ENCODE data around the gene SCUBE2.

Gene SCUBE2

GRCh38 chr11:9039198-9039597 lies 52.2 kb downstream of the SCUBE2 start:
- TF ChIP-seq CTCF (IDR thresholded peaks at IDR 0.05; ENCODE audit: extremely low read depth, missing control alignments) = no peak
- DNase-seq (ENCODE audit: low spot score) = no peak

- DNase-seq (ENCODE audit: low spot score) = no peak
- no peak for TF ChIP-seq CTCF (IDR thresholded peaks at IDR 0.05; ENCODE audit: extremely low read depth, missing control alignments)
Observed at GRCh38 chr11:9038541-9038940, 52.9 kb downstream of the SCUBE2 start.

- no peak for TF ChIP-seq CTCF (IDR thresholded peaks at IDR 0.05; ENCODE audit: extremely low read depth, missing control alignments)
- no peak for DNase-seq (ENCODE audit: low spot score)
Observed at GRCh38 chr11:9037963-9038362, 53.4 kb downstream of the SCUBE2 start.

GRCh38 chr11:9037046-9037780 lies 54.2 kb downstream of the SCUBE2 start:
- no peak for DNase-seq (ENCODE audit: low spot score)
- no peak for TF ChIP-seq CTCF (IDR thresholded peaks at IDR 0.05; ENCODE audit: extremely low read depth, missing control alignments)

GRCh38 chr11:9030601-9031000 lies 60.8 kb downstream of the SCUBE2 start:
- no peak for DNase-seq (ENCODE audit: low spot score)
- TF ChIP-seq CTCF (IDR thresholded peaks at IDR 0.05; ENCODE audit: extremely low read depth, missing control alignments) = no peak

- TF ChIP-seq CTCF (IDR thresholded peaks at IDR 0.05; ENCODE audit: extremely low read depth, missing control alignments) = no peak
- no peak for DNase-seq (ENCODE audit: low spot score)
Observed at GRCh38 chr11:9029422-9029821, 62.0 kb downstream of the SCUBE2 start.

GRCh38 chr11:9028581-9028980 lies 62.8 kb downstream of the SCUBE2 start:
- no peak for DNase-seq (ENCODE audit: low spot score)
- no peak for TF ChIP-seq CTCF (IDR thresholded peaks at IDR 0.05; ENCODE audit: extremely low read depth, missing control alignments)
